Measurements from ENCODE around the gene MRTFA.
A peak's percentile ranks its signal among the peaks of the same experiment; 100 is the strongest.
"Not testable (repeated sequence)": the region's sequence is repeated elsewhere in the genome, so short reads cannot be mapped to it uniquely, and the experiment has no call there.

Gene MRTFA

DNA sequence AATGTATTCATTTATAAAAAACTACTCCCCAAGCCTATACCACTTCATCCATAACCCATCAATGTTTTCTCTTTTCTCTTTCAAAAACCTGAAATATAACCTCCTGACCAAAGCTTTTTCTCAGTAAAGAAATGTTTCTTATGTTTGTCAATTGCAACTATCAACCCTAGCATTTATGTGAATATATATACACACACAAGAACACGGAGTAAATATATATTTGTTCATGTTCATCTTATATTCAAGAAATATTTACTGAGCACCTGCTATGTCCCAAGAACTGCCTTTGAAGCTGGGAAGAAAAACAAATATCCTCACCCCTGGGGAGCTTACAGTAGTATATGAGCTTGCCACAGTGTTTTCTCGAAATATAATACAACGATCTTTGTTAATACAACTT, 3.5 kb downstream of the MRTFA start:
- Mint-ChIP-seq H3K4me3 (no peak overlapping the region), H3K36me3 (ENCODE audit: insufficient read depth) (peaks cover 13% of the 10 kb centered on the region), H3K9me3 (no peaks in the 10 kb centered on the region), H3K27me3 (no peaks in the 10 kb centered on the region), H3K27ac (no peak overlapping the region), H3K4me1 (ENCODE audit: low read depth in 2 of 2) (peaks cover 42 to 54% of the 10 kb centered on the region in 2 donors)
- ATAC-seq (replicated peaks), result no peak
- no peak for DNase-seq

DNA sequence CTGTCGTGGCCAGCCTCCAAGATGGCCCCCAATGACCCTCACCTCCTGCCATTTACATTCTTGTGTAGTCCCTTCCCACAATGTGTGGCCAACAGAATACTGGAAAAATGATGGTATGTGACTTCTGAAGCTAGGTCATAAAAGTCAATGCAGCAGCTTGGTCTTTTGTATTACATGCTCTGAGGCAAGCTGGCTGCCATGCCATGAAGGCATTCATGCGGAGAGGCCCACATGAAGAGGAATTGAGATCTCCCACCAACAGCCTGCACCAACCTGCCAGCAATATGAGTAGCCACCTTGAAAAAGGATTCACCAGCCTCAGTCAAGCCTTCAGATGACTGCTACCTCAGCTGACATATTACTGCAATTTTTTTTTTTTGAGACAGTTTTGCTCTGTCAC, 4.6 kb downstream of the MRTFA start:
- Mint-ChIP-seq H3K27me3 (no peaks in the 10 kb centered on the region), H3K36me3 (ENCODE audit: insufficient read depth) (peaks cover 11% of the 10 kb centered on the region), H3K27ac (peak overlapping the region in 1 of 2 donors; percentile 1), H3K4me1 (ENCODE audit: low read depth in 2 of 2) (peaks cover 45 to 59% of the 10 kb centered on the region in 2 donors), H3K4me3 (peak overlapping the region in 1 of 2 donors; percentile 9), H3K9me3 (no peaks in the 10 kb centered on the region)
- DNase-seq (no peak), ATAC-seq (replicated peaks) (no peak)

DNA sequence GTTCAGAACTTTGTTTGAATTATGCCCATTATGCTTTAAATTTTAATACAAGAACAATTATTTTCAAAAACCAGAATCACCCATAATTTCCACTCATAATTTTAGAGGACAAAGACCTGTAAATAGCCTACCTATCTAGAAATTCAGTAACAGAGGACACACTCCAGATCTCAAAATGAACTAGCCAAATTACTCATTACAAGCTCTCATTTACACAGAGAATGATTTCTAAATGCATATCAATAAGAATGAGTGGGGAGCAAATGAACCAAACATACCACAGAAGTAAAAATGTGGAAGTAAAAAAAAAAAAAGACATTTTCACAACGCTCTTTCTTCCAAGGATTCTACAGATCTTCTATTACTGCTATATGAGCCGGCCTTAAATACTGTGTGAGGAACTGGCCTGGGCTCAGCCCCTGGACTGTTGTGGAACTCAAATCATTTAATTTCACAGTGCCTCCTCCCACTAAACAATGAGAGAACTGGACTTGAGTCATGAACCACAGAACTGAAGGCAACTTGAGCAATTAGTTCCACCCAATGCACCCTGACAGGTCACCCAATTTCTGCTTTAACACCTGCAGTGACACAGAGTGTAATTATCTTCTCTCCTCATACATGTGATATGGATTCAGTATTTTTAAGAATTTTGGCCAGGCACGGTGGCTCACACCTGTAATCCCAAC, 8.0 kb downstream of the MRTFA start:
- Mint-ChIP-seq H3K9me3 (no peaks in the 10 kb centered on the region), H3K4me1 (ENCODE audit: low read depth in 2 of 2) (peaks cover 29 to 50% of the 10 kb centered on the region in 2 donors), H3K27me3 (no peaks in the 10 kb centered on the region), H3K27ac (peak overlapping the region in 1 of 2 donors; percentile 29), H3K4me3 (no peak overlapping the region), H3K36me3 (ENCODE audit: insufficient read depth) (peaks cover 3% of the 10 kb centered on the region)
- ATAC-seq (replicated peaks) (no peak), DNase-seq (no peak)

DNA sequence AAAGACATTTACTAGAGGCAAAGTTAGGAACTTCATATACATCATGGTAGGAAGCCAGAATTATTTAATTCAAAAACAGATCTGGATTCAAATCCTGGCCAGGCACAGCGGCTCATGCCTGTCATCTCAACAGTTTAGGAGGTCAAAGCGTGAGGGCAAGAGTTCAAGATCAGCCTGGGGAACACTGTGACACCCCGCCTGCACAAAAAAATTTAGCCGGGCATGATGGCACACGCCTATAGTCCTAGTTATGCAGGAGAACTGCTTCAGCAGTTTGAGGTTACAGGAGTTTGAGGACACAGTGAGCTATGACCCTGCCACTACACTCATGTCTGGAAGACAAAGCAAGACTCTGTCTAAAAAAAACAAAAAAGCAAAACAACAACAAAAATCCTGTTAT, 8.9 kb downstream of the MRTFA start:
- Mint-ChIP-seq H3K4me1 (ENCODE audit: low read depth in 2 of 2) (peaks cover 28 to 44% of the 10 kb centered on the region in 2 donors), H3K27ac (no peak overlapping the region)
- ATAC-seq (replicated peaks), result no peak

DNA sequence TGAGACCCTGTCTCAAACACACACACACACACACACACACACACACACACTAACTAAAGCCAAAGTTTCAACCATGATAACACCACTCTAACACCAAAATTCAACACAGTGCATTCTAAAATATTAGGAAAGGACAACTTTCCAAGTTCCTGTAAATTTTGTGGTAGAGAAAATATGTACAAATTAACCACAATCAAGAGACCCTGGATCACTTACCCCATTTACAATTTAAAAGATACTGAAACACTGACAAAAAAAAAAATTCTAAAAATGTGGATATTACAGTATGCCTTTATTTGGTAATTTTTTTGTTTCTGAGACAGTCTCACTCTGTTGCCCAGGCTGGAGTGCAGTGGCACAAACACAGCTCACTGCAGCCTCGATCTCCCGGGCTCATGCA, 9.7 kb downstream of the MRTFA start:
- no peak for ATAC-seq (replicated peaks)
- Mint-ChIP-seq H3K9me3 (peaks cover 0 to 4% of the 10 kb centered on the region in 2 donors), H3K4me1 (ENCODE audit: low read depth in 2 of 2) (peaks cover 26 to 40% of the 10 kb centered on the region in 2 donors), H3K27ac (no peak overlapping the region), H3K36me3 (ENCODE audit: insufficient read depth) (peaks cover 3% of the 10 kb centered on the region), H3K4me3 (no peak overlapping the region), H3K27me3 (no peaks in the 10 kb centered on the region)
- DNase-seq, result no peak

More for the DNA sequence above, 8.9 kb downstream of the MRTFA start:
- H3K27me3 Mint-ChIP-seq, result no peaks in the 10 kb centered on the region
- no peak overlapping the region for H3K4me3 Mint-ChIP-seq
- peaks cover 3% of the 10 kb centered on the region for H3K36me3 Mint-ChIP-seq (ENCODE audit: insufficient read depth)
- DNase-seq, result no peak
- H3K9me3 Mint-ChIP-seq, result peaks cover 0 to 1% of the 10 kb centered on the region in 2 donors

DNA sequence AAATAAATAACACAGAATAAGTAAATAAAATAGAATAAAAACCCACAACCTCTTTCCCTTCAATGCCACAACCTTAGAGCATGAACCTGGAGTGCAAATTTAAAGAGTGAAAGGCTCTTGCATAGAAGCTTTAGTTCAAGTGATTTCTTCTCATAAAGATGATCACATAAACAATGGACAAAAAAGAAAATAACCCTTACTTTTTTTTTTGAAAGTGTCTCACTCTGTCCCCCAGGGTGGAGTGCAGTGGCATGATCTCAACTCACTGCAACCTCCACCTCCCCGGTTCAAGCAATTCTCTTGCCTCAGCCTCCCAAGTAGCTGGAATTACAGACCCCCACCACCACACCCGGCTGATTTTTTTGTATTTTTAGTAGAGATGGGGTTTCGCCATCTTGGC, 10.7 kb downstream of the MRTFA start:
- ATAC-seq (replicated peaks); H3K4me3 Mint-ChIP-seq; DNase-seq; H3K27me3 Mint-ChIP-seq; H3K36me3 Mint-ChIP-seq (ENCODE audit: insufficient read depth); H3K9me3 Mint-ChIP-seq; H3K27ac Mint-ChIP-seq: not testable (repeated sequence)
- H3K4me1 Mint-ChIP-seq (ENCODE audit: low read depth in 2 of 2), result peaks cover 20 to 39% of the 10 kb centered on the region in 2 donors

DNA sequence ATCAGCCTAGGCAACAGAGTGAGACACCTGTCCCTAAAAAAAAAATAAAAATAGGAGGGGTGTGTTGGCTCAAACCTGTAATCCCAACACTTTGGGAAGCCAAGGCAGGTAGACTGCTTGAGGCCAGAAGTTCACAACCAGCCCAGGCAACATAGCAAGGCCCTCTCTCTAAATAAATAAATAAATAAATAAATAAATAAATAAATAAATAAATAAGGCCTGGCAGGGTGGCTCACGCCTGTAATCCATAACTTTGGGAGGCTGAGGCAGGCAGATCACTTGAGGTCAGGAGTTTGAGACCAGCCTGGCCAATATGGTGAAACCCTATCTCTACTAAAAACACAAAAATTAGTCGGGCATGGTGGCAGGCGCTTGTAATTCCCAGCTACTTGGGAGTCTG, 11.2 kb downstream of the MRTFA start:
- H3K27me3 Mint-ChIP-seq; H3K36me3 Mint-ChIP-seq (ENCODE audit: insufficient read depth); H3K27ac Mint-ChIP-seq; H3K9me3 Mint-ChIP-seq; ATAC-seq (replicated peaks); H3K4me3 Mint-ChIP-seq; DNase-seq: not testable (repeated sequence)
- H3K4me1 Mint-ChIP-seq (ENCODE audit: low read depth in 2 of 2), result peaks cover 21 to 43% of the 10 kb centered on the region in 2 donors

DNA sequence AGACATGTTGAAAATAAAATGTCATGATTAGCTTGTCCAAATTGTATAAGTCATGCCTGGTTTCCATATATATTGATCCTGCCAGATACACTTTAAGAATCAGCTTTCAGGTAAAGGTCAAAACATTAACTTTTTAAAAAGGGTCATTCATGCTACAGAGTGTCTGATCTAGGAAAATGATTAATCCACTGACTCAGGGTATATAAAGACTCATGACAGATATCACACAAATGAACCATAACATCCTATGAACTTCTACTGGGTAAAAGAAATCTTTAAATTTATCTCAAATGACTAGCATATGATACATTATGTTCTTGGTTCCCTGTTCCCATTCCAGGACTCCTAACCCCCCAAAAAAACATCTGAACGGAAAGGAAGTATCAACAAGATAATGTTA, 11.7 kb downstream of the MRTFA start:
- DNase-seq (no peak), ATAC-seq (replicated peaks) (no peak)
- Mint-ChIP-seq H3K9me3 (peaks cover 0 to 4% of the 10 kb centered on the region in 2 donors), H3K4me1 (ENCODE audit: low read depth in 2 of 2) (peaks cover 21 to 43% of the 10 kb centered on the region in 2 donors), H3K36me3 (ENCODE audit: insufficient read depth) (peaks cover 6% of the 10 kb centered on the region), H3K4me3 (no peak overlapping the region), H3K27ac (no peak overlapping the region), H3K27me3 (no peaks in the 10 kb centered on the region)

DNA sequence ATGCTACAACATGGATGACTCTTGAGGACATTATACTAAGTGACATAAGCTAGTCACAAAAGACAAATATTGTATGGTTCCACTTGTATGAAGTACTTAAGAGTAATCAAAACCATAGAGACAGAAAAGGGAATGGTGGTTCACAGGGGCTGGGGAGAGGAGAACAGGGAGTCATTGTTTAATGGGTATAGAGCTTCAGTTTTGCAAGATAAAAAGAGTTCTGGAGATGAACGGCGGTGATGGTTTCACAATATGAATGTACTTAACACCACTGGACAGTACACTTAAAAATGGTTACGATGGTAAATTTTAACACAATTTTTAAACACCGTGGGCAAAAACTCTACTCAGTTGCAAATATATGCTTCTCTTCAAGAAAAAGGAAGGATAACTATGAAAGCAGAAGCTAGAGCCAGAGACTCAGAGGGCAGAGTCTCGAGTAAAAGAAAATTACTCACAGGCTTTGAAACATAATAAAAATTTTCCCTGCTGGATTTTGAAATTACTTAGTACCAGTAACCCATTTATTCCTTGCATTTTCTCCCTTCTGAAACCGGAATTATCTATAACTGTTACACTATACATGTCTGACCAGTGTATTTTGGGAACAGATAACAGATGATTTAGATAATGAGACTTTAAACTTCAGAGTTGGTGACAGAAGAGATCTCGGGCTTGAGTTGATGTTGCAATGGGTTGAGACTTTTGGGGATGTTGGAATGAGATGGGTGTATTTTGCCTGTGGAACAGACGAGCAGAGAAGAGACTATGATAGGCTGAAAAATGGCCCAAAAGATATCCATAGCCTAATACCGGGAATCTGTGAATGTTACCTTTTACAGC, 15.0 kb downstream of the MRTFA start:
- peaks cover 15 to 32% of the 10 kb centered on the region in 2 donors for H3K4me1 Mint-ChIP-seq (ENCODE audit: low read depth in 2 of 2)
- H3K9me3 Mint-ChIP-seq, result peaks cover 0 to 4% of the 10 kb centered on the region in 2 donors
- H3K4me3 Mint-ChIP-seq, result no peak overlapping the region
- no peaks in the 10 kb centered on the region for H3K27me3 Mint-ChIP-seq
- H3K27ac Mint-ChIP-seq, result no peak overlapping the region
- peaks cover 20% of the 10 kb centered on the region for H3K36me3 Mint-ChIP-seq (ENCODE audit: insufficient read depth)
- ATAC-seq (replicated peaks) (no peak), DNase-seq (no peak)

DNA sequence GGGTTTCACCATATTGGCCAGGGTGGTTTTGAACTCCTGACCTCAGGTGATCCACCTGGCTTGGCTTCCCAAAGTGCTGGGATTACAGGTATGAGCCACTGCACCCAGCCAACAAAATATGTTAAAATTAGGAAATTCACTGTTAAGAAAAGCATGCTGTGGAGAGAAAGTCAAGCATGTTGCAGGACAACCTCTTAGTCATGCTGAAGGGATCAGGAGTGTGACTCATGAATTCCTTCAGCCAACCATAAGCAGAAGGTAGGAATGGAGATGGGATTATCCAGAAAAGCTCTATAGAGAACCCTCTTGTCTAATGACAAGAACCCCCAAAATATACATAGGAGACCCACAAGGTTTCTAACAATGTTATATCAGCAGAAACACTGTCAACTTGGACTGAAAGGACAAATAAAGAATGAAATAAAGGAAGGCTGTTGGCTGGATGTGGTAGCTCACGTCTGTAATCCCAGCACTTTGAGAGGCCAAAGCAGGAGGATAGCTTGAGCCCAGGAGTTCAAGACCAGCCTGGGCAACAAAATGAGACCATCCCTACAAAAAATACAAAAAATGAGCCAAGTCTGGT, 16.0 kb downstream of the MRTFA start:
- H3K27me3 Mint-ChIP-seq, result no peaks in the 10 kb centered on the region
- no peak for DNase-seq
- H3K4me3 Mint-ChIP-seq, result no peak overlapping the region
- ATAC-seq (replicated peaks), result no peak
- H3K27ac Mint-ChIP-seq, result no peak overlapping the region
- peaks cover 0 to 4% of the 10 kb centered on the region in 2 donors for H3K9me3 Mint-ChIP-seq
- H3K4me1 Mint-ChIP-seq (ENCODE audit: low read depth in 2 of 2), result peaks cover 20 to 34% of the 10 kb centered on the region in 2 donors
- H3K36me3 Mint-ChIP-seq (ENCODE audit: insufficient read depth), result peaks cover 20% of the 10 kb centered on the region

DNA sequence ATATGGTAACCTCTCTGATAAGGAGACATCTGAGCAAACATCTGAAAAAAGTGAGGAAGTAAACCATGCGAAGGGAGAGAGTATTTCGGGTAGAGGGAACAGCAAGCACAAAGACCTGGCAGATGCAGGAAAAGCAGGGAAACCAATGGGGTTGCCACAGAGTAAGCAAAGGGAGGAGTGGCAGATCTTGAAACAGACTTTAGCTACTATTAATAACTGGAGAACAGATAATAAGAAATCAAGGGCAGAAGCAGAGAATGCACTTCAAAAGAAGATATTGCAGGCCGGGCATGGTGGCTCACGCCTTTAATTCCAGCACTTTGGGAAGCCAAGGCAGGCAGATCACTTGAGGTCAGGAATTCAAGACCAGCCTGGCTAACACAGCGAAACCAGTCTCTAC, 18.1 kb downstream of the MRTFA start:
- no peak overlapping the region for H3K27ac Mint-ChIP-seq

DNA sequence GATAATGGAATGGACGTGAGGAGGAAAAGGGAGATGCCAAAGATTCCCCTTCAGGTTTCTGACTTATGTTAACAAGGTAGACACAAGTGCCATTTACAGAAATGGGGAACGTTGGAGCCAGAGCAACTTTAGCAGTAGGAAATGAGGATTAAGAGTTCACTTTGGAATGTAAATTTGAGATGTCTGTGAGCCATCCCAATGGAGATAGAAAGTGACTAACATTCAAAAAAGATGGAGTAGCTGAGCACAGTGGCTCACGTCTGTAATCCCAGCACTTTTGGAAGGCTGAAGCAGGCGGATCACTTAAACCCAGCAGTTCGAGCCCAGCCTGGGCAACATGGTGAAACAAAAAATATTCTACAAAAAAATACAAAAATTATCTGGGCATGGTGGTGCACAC, 19.9 kb downstream of the MRTFA start:
- H3K36me3 Mint-ChIP-seq (ENCODE audit: insufficient read depth), result peaks cover 20% of the 10 kb centered on the region
- no peak overlapping the region for H3K4me3 Mint-ChIP-seq
- H3K4me1 Mint-ChIP-seq (ENCODE audit: low read depth in 2 of 2), result peaks cover 23 to 46% of the 10 kb centered on the region in 2 donors
- no peaks in the 10 kb centered on the region for H3K9me3 Mint-ChIP-seq
- DNase-seq (no peak), ATAC-seq (replicated peaks) (no peak)
- H3K27me3 Mint-ChIP-seq, result no peaks in the 10 kb centered on the region
- H3K27ac Mint-ChIP-seq, result no peak overlapping the region

More for the DNA sequence above, 18.1 kb downstream of the MRTFA start:
- Mint-ChIP-seq H3K4me1 (ENCODE audit: low read depth in 2 of 2) (peaks cover 19 to 32% of the 10 kb centered on the region in 2 donors), H3K27me3 (no peaks in the 10 kb centered on the region), H3K4me3 (no peak overlapping the region), H3K36me3 (ENCODE audit: insufficient read depth) (peaks cover 20% of the 10 kb centered on the region), H3K9me3 (peaks cover 0 to 4% of the 10 kb centered on the region in 2 donors)
- DNase-seq (no peak), ATAC-seq (replicated peaks) (no peak)

DNA sequence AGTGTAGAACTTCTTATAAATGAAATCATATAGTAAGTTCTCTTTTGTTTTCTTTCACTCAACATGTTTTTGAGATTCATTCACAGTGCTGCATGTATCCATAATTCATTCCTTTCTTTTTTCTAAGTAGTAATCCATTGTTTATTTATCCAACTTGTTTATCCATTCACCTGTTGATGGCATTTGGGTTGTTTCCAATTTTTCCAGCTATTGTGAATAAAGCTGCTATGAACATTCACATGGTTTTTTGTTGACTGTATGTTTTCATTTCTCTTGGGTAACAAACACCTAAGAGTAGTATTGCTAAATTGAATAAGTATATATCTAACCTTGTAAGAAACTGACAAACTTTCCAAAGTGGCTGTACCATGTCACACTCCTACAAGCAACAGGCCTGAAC, 23.5 kb downstream of the MRTFA start:
- ATAC-seq (replicated peaks) (no peak), DNase-seq (no peak)
- Mint-ChIP-seq H3K27ac (peak overlapping the region in 1 of 2 donors; percentile 49), H3K4me1 (ENCODE audit: low read depth in 2 of 2) (peaks cover 17 to 36% of the 10 kb centered on the region in 2 donors), H3K36me3 (ENCODE audit: insufficient read depth) (peaks cover 19% of the 10 kb centered on the region), H3K9me3 (no peaks in the 10 kb centered on the region), H3K27me3 (no peaks in the 10 kb centered on the region), H3K4me3 (no peak overlapping the region)

All from effector memory CD8-positive, alpha-beta T cell (primary cell).